ENCODE data around the gene RAI1.

DNA sequence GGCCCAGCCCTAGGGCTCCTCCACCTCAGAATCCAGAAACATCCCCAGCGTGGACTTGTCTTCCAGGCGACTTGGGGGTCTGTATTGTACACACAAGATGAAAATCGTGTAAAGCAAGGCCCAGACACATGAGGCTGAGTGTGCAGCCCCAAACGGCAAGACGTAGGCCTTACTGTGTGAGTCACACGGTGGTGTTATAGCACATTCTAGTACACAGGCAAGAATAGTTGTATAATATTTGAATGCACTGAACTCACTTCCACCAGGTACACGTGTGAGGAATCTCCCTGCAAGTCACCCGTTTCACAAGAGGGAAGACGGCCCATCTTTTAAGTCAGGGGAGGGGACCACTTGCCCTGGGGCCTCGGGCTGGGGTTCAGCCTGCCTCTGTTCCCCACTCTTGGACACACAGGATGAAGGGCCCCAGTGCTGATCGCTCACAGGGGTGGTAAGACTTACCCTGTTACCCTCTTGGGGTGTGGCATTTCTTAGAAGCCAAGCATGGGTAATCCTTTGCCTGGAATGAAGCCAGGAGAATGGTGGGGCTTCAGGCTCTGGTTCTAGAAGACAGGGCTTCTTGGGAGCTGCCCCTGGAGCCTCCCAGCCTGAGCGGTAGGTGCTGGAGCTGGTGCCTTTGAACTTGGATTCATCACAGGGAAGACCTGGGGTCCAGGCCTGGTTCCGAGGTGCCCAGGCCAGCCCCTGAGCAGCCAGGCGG, 84.3 kb downstream of the RAI1 start:
- TF ChIP-seq TCF12 (IDR thresholded peaks at IDR 0.05; ENCODE audit: low read depth, low read length), result no peak
- TF ChIP-seq, protein P1, sequence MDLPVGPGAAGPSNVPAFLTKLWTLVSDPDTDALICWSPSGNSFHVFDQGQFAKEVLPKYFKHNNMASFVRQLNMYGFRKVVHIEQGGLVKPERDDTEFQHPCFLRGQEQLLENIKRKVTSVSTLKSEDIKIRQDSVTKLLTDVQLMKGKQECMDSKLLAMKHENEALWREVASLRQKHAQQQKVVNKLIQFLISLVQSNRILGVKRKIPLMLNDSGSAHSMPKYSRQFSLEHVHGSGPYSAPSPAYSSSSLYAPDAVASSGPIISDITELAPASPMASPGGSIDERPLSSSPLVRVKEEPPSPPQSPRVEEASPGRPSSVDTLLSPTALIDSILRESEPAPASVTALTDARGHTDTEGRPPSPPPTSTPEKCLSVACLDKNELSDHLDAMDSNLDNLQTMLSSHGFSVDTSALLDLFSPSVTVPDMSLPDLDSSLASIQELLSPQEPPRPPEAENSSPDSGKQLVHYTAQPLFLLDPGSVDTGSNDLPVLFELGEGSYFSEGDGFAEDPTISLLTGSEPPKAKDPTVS (IDR thresholded peaks at IDR 0.05; ENCODE audit: low read depth, low read length), result no peak
- TF ChIP-seq, protein P2, sequence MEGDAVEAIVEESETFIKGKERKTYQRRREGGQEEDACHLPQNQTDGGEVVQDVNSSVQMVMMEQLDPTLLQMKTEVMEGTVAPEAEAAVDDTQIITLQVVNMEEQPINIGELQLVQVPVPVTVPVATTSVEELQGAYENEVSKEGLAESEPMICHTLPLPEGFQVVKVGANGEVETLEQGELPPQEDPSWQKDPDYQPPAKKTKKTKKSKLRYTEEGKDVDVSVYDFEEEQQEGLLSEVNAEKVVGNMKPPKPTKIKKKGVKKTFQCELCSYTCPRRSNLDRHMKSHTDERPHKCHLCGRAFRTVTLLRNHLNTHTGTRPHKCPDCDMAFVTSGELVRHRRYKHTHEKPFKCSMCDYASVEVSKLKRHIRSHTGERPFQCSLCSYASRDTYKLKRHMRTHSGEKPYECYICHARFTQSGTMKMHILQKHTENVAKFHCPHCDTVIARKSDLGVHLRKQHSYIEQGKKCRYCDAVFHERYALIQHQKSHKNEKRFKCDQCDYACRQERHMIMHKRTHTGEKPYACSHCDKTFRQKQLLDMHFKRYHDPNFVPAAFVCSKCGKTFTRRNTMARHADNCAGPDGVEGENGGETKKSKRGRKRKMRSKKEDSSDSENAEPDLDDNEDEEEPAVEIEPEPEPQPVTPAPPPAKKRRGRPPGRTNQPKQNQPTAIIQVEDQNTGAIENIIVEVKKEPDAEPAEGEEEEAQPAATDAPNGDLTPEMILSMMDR (IDR thresholded peaks at IDR 0.05 in 2 of 3, conservative IDR thresholded peaks at IDR 0.05 in 1 of 3; ENCODE audit: control insufficient read depth in 2 of 3, extremely low read depth in 1 of 3, insufficient read depth in 1 of 3, low read depth in 3 of 3, low read length in 3 of 3), result no peak
- no peak for TF ChIP-seq EZH2 (IDR thresholded peaks at IDR 0.05; ENCODE audit: borderline replicate concordance, control insufficient read depth, low read depth, low read length)
- TF ChIP-seq POLR2A (IDR thresholded peaks at IDR 0.05; ENCODE audit: low read depth, low read length), result no peak
- TF ChIP-seq SMC3 (IDR thresholded peaks at IDR 0.05; ENCODE audit: borderline replicate concordance, low read length), result no peak
- no peak for TF ChIP-seq EP300 (IDR thresholded peaks at IDR 0.05; ENCODE audit: borderline replicate concordance in 1 of 2, control insufficient read depth in 1 of 2, low read depth in 2 of 2, low read length in 2 of 2)
- TF ChIP-seq REST (IDR thresholded peaks at IDR 0.05; ENCODE audit: low read depth, low read length), result no peak
- no peak for TF ChIP-seq ATF3 (IDR thresholded peaks at IDR 0.05; ENCODE audit: borderline replicate concordance, extremely low read depth, low read depth, low read length)
- no peak for TF ChIP-seq RAD21 (IDR thresholded peaks at IDR 0.05; ENCODE audit: insufficient read depth, low read depth, low read length)
- no peak for TF ChIP-seq TAF1 (IDR thresholded peaks at IDR 0.05; ENCODE audit: borderline replicate concordance, low read depth, low read length)
- no peak for TF ChIP-seq SP1 (IDR thresholded peaks at IDR 0.05; ENCODE audit: low read depth, low read length)
